Activated CD8-positive, alpha-beta memory T cell treated with anti-CD3 and anti-CD28 coated beads, Interleukin-2, amount 50 U/mL, for 4 hours (primary cell): Measurements from ENCODE around the gene GRXCR2.

ENCODE experiments used
- DNase-seq: peaks from one replicate; pipeline ENCODE4 v3.0.0-alpha.2; 2020

GRXCR2 gene

GRCh38 chr5:145834554-145834916 is 38.3 kb downstream of the GRXCR2 start:
- DNase-seq, result no peak

DNA sequence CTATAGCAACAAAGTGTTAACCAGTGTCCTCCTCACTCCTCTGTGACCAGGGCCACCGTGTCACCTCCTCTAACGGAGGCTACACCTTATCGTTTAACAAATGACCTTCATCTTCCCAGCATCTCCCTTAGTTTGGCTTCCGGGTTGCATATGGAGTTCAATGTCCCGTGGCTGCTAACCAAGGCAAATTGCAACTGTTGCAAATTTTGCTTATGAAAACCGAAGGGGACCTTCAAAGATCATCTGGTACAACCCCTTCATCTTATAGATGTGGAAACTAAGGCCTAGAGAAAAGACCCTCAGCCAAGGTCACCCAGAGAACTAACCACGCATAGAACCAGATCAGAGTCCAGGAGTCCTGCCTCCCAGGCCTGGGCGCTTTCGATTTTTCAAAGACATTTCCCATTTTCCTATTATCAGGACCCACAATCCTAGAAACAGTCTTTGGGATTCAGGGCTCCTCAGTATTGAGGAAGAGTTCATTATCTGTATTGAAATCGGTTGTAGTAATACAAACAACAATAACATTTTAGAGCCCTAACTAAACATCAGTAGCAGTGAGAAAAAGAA is 39.1 kb downstream of the GRXCR2 start:
- DNase-seq, result no peak

GRCh38 chr5:145830594-145830993 is 42.2 kb downstream of the GRXCR2 start:
- no peak for DNase-seq

GRCh38 chr5:145829708-145830361 is 43.0 kb downstream of the GRXCR2 start:
- no peak for DNase-seq

- DNase-seq, result no peak
These were observed 45.7 kb downstream of the GRXCR2 start for GRCh38 chr5:145826895-145827674.

GRCh38 chr5:145825751-145826180 is 47.0 kb downstream of the GRXCR2 start:
- DNase-seq, result no peak

- no peak for DNase-seq
These were observed 48.8 kb downstream of the GRXCR2 start for GRCh38 chr5:145824040-145824439.

DNA sequence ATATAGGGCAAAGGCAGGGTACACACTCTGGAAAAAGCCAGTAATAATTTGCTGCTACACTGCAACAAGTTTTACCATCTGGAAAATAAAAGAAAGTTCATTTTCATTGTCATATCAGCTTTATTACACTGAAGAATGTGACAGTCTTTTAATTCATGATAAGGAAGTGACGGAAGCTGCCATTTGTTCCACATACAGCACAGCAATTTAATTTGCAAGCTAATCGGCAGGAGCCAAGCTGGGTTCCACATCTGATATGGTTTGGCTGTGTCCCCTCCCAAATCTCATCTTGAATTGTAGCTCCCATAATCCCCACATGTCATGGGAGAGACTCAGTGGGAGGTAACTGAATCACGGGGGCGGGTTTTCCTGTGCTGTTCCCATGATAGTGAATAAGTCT is 54.2 kb downstream of the GRXCR2 start:
- no peak for DNase-seq

DNA sequence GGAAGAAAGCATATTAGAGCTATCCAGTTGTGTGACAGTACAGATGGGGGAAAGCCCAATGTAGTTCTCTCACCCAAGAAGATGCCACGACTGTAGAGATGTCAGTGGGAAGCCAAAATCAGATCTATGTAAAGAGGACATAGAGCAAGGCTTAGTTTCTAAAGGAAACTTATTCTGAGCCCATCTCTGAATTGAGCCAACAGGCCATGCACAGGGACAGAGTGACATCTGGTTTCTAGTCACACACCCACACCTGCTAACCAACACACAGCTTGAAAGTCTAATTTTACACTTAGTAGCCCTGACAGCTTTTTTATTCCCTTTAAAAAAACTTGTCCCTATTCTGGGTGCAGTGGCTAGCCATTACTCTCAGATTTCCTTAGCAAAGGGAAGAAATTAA is 59.9 kb downstream of the GRXCR2 start:
- no peak for DNase-seq

GRCh38 chr5:145811834-145812625 is 60.8 kb downstream of the GRXCR2 start:
- no peak for DNase-seq
